Activated CD8-positive, alpha-beta memory T cell treated with anti-CD3 and anti-CD28 coated beads for 1 hour (primary cell): ENCODE results near the gene NR1H2.

Source experiments
- DNase-seq, 2 donors: peaks; one replicate each; pipeline ENCODE4 v3.0.0-alpha.2; 2020; ENCODE audit warnings: low read depth in 1 of 2; ENCODE audit errors: extremely low read depth in 1 of 2

Gene NR1H2

DNA sequence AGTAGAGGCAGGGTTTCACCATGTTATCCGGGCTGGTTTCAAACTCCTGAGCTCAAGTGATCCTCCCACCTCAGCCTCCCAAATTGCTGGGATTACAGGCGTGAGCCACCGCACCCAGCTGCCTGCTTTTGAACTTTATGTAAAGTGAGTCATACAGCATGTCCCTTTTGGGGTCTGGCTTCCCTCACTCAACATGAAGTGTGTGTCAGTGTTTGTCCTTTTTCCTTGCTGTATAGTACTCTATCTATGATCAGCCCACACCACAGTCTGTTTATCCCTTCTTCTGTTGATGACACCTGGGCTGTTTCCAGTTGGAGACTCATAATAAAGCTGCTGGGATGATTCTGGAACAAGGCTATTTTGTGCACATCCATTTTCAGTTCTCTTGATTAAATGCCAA lies 44.6 kb downstream of the NR1H2 start:
- DNase-seq = no peak

DNA sequence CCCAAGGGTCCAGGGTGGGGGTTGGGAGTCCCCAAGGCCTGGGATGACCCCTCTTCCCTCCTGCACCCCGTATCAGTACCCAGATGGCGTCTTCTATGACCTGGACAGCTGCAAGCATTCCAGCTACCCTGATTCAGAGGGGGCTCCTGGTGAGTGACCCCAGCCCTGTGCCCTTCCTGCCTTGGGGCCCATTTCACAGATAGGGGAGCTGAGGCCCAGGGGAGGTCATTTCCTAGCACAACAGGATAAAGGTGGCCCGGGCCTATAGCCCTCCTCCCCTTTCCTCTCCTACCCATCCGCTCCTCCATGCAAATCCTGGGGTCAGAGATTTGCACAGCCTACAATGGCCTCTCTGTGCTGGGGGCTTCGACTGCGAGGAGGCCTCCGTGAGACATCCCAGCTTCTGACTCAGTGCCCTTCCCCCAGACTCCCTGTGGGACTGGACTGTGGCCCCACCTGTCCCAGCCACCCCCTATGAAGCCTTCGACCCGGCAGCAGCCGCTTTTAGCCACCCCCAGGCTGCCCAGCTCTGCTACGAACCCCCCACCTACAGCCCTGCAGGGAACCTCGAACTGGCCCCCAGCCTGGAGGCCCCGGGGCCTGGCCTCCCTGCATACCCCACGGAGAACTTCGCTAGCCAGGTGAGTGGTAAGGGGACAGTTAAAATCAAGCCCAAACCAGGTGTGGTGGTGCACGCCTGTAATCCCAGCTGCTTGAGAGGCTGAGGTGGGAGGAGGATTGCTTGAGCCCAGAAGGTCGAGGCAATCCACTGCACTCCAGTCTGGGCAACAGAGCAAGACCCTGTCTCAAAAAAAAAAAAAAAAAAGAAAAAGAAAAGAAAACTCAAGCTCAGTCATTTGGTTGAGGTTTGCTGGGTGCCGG lies 46.4 kb downstream of the NR1H2 start:
- DNase-seq = no peak

DNA sequence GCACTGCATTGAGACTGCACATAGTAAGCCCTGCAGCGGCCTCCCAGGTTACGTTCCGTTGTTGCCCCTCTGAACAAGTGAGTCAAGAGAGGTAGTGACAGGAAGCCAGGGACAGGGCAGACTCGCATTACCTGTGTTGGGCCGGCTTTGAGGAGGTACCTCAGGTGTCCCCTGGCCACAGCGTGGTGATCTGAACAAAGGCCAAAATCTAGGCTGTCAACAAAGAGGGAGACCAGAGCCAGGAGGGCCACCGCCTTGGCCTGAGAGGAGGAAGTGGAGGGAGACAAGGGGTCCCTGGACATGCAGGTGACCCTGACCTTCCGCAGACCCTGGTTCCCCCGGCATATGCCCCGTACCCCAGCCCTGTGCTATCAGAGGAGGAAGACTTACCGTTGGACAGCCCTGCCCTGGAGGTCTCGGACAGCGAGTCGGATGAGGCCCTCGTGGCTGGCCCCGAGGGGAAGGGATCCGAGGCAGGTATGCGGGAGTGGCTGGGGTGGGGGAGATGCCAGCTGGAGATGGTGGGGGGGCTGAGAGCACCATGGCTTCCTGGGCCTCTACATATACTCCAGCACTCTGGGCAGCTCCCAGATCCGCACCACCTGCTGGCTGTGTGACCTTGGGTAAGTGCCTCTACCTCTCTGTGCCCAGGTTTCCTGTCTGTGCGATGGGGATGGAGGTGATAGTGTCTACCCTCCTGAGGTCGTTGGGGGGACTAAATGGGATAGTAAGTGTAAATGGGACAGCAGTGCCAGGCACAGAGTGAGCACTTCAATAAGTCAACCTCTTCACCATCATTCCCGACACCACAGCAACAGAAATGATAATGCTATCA lies 47.2 kb downstream of the NR1H2 start:
- DNase-seq = no peak

DNA sequence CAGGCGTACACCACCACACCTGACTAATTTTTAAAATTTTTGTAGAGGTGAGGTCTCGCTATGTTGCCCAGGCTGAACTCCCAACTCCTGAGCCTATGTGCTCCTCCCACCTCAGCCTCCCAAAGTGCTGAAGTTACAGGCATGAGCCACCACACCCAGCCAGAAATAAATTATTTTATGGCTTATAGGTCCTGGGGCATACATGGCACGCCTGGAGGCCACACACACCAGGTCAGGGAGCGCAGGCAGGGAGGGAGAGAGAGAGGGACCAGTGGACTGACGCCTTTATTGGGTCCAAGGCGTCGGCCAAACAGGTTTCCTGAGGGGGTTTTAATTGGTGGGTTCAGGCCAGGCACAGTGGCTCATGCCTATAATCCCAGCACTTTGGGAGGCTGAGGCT lies 49.3 kb downstream of the NR1H2 start:
- DNase-seq = no peak

DNA sequence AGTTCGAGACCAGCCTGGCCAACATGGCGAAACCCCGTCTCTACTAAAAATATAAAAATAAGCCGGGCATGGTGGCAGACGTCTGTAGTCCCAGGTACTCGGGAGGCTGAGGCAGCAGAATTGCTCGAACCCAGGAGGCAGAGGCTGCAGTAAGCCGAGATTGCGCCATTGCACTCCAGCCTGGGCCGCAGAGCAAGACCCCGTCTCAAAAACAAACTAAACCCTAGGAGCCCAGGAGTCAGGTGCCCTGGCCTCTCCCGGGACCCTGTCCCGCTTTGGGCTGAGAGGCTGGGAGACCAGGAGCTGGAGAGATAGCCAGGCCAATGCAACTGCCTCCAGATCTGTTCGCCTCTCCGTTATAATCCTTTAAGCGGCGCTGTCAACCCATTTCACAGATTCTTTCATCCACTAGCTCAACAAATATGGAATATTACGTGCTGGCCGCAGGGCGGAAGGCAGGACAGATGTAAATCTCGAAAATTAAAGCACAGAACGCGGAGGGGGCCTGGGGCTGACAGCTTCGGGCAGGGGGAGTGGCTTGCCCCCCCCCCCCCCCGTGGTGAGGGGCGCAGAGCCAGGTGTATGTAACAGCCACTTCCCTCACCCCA lies 51.2 kb downstream of the NR1H2 start:
- no peak for DNase-seq

DNA sequence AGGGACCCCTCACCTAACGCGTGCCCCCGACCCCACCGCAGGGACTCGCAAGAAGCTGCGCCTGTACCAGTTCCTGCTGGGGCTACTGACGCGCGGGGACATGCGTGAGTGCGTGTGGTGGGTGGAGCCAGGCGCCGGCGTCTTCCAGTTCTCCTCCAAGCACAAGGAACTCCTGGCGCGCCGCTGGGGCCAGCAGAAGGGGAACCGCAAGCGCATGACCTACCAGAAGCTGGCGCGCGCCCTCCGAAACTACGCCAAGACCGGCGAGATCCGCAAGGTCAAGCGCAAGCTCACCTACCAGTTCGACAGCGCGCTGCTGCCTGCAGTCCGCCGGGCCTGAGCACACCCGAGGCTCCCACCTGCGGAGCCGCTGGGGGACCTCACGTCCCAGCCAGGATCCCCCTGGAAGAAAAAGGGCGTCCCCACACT lies 51.8 kb downstream of the NR1H2 start:
- no peak for DNase-seq

DNA sequence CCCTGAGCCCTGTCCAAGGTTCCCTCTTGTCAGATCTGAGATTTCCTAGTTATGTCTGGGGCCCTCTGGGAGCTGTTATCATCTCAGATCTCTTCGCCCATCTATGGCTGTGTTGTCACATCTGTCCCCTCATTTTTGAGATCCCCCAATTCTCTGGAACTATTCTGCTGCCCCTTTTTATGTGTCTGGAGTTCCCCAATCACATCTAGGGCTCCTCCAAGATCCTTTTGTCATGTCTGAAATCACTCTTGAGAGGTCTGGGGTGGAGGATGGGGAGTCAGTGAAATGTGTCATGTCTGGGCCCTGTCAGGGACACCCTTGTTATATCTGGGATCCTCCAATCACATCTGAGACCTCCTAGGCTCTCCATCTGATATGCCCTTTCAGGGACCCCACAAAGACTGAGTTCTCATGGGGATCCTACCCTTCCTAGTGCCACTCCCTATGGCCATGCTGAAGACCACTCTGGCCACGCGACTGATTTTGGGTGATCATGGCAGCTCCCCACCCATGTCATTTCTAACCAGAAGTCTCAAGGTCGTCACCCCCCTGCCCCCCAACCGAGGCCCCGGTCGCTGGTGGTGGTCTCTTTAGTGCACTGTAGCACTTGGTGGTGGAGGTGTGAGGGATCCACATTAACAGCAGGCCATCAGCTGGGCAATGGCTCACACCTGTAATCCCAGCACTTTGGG lies 52.7 kb downstream of the NR1H2 start:
- no peak for DNase-seq

DNA sequence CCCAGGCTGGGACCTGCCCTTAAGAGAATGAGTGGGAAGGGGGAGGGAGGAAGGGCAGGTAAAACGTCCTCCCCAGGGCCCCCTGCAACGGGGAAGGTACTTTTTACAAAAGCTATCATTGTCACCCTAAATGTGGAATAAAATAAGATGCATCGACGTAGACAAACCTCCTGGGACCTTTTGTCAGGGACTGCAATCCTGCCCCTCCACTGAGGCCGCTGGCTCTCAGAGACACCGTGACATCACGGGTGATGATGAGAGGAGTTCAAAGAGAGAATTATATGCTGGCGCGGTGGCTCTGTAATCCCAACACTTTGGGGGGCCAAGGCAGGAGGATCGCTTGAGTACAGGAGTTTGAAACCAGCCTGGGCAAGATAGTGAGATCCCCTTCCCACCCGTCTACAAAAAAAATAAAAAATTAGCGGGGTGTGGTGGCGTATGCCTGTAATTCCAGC lies 54.7 kb downstream of the NR1H2 start:
- no peak for DNase-seq

DNA sequence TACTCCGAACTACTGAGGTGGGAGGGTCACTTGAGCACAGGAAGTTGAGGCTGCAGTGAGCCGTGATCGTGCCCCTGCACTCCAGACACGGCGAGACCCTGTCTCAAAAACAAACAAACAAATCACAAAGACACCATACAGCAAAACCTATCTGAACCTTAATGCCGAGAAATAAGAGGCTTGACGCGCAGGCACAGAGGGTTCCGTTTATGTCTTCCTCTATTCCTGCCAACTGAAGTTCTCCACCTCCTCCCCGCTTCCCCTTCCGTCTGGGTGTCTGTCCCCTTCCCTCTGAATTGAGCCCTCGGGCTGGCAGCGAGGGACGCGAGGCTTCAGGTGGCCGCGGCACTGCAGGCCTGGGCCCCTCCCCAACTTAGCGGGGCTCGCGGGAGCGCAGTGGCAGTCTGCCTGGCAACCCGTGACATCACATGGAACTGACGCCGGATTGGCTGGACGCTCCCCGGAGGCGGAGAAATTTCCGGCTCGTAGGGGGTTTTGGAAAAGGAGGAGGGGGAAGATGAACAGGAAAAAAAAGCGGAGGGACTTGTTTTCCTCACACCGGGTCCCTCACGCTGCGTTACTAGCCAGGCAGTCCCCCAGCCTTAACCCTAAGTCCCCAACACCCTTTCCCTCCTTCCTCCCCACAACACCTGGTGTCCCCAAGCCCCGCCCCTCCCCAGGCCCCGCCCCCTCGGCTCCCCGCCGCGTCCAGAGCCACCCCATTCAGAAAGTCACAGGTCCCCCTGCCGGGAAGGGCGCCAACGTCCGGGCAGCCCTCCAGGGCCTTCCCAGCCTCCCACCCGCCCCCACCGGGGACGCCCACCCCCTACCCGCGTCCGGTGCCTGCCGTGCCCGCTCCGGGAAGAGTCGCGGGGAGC lies 55.3 kb downstream of the NR1H2 start:
- peak; percentile 63 to 83 for DNase-seq

DNA sequence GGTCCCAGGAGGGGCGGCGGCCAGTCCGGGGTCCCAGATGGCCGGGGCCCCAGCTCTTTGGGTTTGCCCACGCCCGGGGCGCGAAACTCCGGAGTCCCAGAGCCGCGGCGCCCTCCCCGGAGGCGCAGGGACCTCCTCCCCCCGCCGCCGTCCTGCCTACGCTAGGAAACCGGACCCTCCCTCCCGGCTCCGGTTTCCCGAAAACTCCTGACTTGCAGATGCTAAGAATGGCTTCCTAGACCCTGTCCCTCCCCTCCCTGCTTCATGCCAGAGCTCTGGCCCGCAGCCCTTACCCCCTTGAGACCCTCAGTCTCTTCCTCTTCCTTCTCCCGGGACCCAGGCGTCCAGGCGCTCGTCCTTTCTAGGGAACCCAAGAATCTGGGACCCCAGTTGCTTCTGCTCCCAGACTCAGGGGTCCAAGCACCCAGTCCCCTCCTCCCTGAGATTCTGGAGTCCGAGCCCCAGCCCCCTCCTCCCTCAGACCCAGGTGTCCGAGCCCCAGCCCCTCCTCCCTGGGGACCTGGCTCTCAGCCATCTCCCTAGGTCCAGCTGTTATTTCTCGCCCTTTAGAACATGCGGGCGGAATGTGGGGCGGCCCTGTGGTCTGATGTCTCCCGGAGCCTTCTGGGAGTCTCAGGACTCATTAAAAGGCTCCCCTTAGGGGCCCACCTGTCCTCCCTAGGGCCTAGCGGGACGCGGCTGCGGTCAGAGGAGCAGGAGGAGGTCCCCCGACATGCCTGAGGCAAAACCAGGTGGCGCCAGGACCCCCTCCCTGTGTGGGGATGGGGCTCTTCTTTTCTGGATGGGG lies 56.2 kb downstream of the NR1H2 start, which contains the start of gene MYBPC2:
MYBPC2 (plus strand) TSS at position 672 of the 808 bp plus-strand sequence; CDS start at position 734, 62 bp downstream.
- DNase-seq = no peak
